AG09309 (cell line): Measurements from ENCODE around the gene ICE1.
"Not testable (repeated sequence)": the region's sequence is repeated elsewhere in the genome, so short reads cannot be mapped to it uniquely, and the experiment has no call there.

Experiments used
- DNase-seq: peaks from one replicate; pipeline ENCODE4 v3.0.0-alpha.2; 2010; ENCODE audit warnings: low read depth
- H3K4me3 ChIP-seq: 2 replicates; pipeline ENCODE4 v1.5.1; 2011; ENCODE audit warnings: mild to moderate bottlenecking, low read depth, low read length, moderate library complexity; ENCODE audit not compliant: control insufficient read depth
- CTCF ChIP-seq: IDR thresholded peaks from 2 replicates; pipeline ENCODE4 v1.5.1; 2011; ENCODE audit warnings: mild to moderate bottlenecking, low read depth, low read length, inconsistent platforms; ENCODE audit not compliant: insufficient read depth, control insufficient read depth; ENCODE audit errors: missing control alignments

Gene ICE1

GRCh38 chr5:5401095-5401494 is 21.4 kb upstream of the ICE1 start:
- H3K4me3 ChIP-seq = no peak overlapping the region
- TF ChIP-seq CTCF = no peak
- DNase-seq = no peak

GRCh38 chr5:5403741-5404140 is 18.7 kb upstream of the ICE1 start:
- no peak overlapping the region for H3K4me3 ChIP-seq
- no peak for TF ChIP-seq CTCF
- no peak for DNase-seq

- H3K4me3 ChIP-seq = no peak overlapping the region
- no peak for DNase-seq
- TF ChIP-seq CTCF = no peak
Observed at GRCh38 chr5:5404381-5404780, 18.1 kb upstream of the ICE1 start.

- no peak for DNase-seq
- H3K4me3 ChIP-seq = no peak overlapping the region
- no peak for TF ChIP-seq CTCF
Observed at GRCh38 chr5:5405441-5405840, 17.0 kb upstream of the ICE1 start.

GRCh38 chr5:5407924-5408323 is 14.6 kb upstream of the ICE1 start:
- no peak for TF ChIP-seq CTCF
- DNase-seq = no peak
- H3K4me3 ChIP-seq = no peak overlapping the region

GRCh38 chr5:5409151-5409810 is 13.2 kb upstream of the ICE1 start:
- no peak for DNase-seq
- no peak for TF ChIP-seq CTCF
- no peak overlapping the region for H3K4me3 ChIP-seq

GRCh38 chr5:5413856-5414255 is 8.6 kb upstream of the ICE1 start:
- DNase-seq, H3K4me3 ChIP-seq: not testable (repeated sequence)
